WTC11 (cell line): ENCODE results near the gene SLAMF7. TPM values are rescaled to one million over a fixed set of nuclear protein-coding genes. Genes with fewer than 3 reads are reported as not detected.
"Not testable (repeated sequence)": the region's sequence is repeated elsewhere in the genome, so short reads cannot be mapped to it uniquely, and the experiment has no call there.

Experiments used
- ATAC-seq: fragments of 200-7000 bp; cut with Tn5 transposase; 2 replicates; pipeline ENCODE4 v1.10.0; 2021; ENCODE audit warnings: mild to moderate bottlenecking, moderate library complexity
- CTCF ChIA-PET: fragments of 300-600 bp; sonication (Branson Sonifier 250); formaldehyde crosslinking; loops from one replicate; lab custom pipeline; 2021; ENCODE audit warnings: antibody characterized with exemption; lab: Charles Lee
- POLR2A ChIA-PET: fragments of 350-600 bp; sonication (Branson Sonifier 250); formaldehyde crosslinking; loops from one replicate; lab custom pipeline; 2021; ENCODE audit warnings: antibody characterized with exemption; lab: Charles Lee
- DNase-seq: peaks from one replicate; pipeline ENCODE4 v3.0.0; 2021; ENCODE audit warnings: low spot score
- H3K27ac Mint-ChIP-seq: 2 replicates; pipeline ENCODE4 v1.8.0; 2021; ENCODE audit warnings: mixed read lengths
- H3K27me3 Mint-ChIP-seq: 2 replicates; pipeline ENCODE4 v1.8.0; 2021; ENCODE audit warnings: low read depth, mild to moderate bottlenecking, moderate library complexity, mixed read lengths
- H3K36me3 Mint-ChIP-seq: 2 replicates; pipeline ENCODE4 v1.8.0; 2021; ENCODE audit warnings: mixed read lengths
- H3K4me1 Mint-ChIP-seq: 2 replicates; pipeline ENCODE4 v1.8.0; 2022; ENCODE audit warnings: mixed read lengths
- H3K4me3 Mint-ChIP-seq: 2 replicates; pipeline ENCODE4 v1.8.0; 2021; ENCODE audit warnings: mild to moderate bottlenecking, moderate library complexity, mixed read lengths
- H3K9me3 Mint-ChIP-seq: 2 replicates; pipeline ENCODE4 v1.8.0; 2021; ENCODE audit warnings: mixed read lengths
- ATF1 ChIP-seq: sonication (generic); formaldehyde crosslinking; IDR thresholded peaks from 2 replicates; pipeline ENCODE4 v1.8.1; 2023; ENCODE audit warnings: mild to moderate bottlenecking, moderate library complexity, missing genetic modification reagents
- ATF3 ChIP-seq: sonication (generic); formaldehyde crosslinking; conservative IDR thresholded peaks from 2 replicates; pipeline ENCODE4 v1.8.1; 2022; ENCODE audit warnings: mild to moderate bottlenecking, missing genetic modification reagents
- CREM ChIP-seq: sonication (generic); formaldehyde crosslinking; IDR thresholded peaks from 2 replicates; pipeline ENCODE4 v1.8.1; 2022; ENCODE audit warnings: mild to moderate bottlenecking, missing genetic modification reagents, moderate library complexity
- EMX1 ChIP-seq: fragments of 250-450 bp; sonication (Bioruptor Pico); IDR thresholded peaks from 2 replicates; pipeline ENCODE4 v1.8.0; 2021; ENCODE audit warnings: mild to moderate bottlenecking
- ETV6 ChIP-seq: sonication (generic); formaldehyde crosslinking; IDR thresholded peaks from 2 replicates; pipeline ENCODE4 v1.8.1; 2022; ENCODE audit warnings: mild to moderate bottlenecking, missing genetic modification reagents
- FOXJ3 ChIP-seq: sonication (generic); formaldehyde crosslinking; IDR thresholded peaks from 2 replicates; pipeline ENCODE4 v1.9.0; 2021; ENCODE audit warnings: missing genetic modification reagents, mild to moderate bottlenecking, borderline replicate concordance
- FOXK1 ChIP-seq: sonication (generic); formaldehyde crosslinking; IDR thresholded peaks from 2 replicates; pipeline ENCODE4 v1.8.0; 2022; ENCODE audit warnings: mild to moderate bottlenecking, moderate library complexity, missing genetic modification reagents
- NFATC4 ChIP-seq: fragments of 250-450 bp; sonication (Bioruptor Pico); IDR thresholded peaks from 2 replicates; pipeline ENCODE4 v1.9.0; 2021; ENCODE audit warnings: mild to moderate bottlenecking
- RELA ChIP-seq: sonication (generic); formaldehyde crosslinking; IDR thresholded peaks from 2 replicates; pipeline ENCODE4 v1.8.1; 2022; ENCODE audit warnings: missing genetic modification reagents, mild to moderate bottlenecking, borderline replicate concordance
- RORB ChIP-seq: fragments of 250-450 bp; sonication (Bioruptor Pico); IDR thresholded peaks from 2 replicates; pipeline ENCODE4 v1.9.0; 2021; ENCODE audit warnings: mild to moderate bottlenecking
- SMAD4 ChIP-seq: sonication (generic); formaldehyde crosslinking; IDR thresholded peaks from 2 replicates; pipeline ENCODE4 v1.8.0; 2022; ENCODE audit warnings: mild to moderate bottlenecking, missing genetic modification reagents
- TEAD1 ChIP-seq: sonication (generic); formaldehyde crosslinking; IDR thresholded peaks from 2 replicates; pipeline ENCODE4 v1.8.0; 2022; ENCODE audit warnings: mild to moderate bottlenecking, missing genetic modification reagents
- TEAD4 ChIP-seq: sonication (generic); formaldehyde crosslinking; IDR thresholded peaks from 2 replicates; pipeline ENCODE4 v1.8.0; 2022; ENCODE audit warnings: mild to moderate bottlenecking, missing genetic modification reagents
- ZBTB43 ChIP-seq: sonication (generic); formaldehyde crosslinking; IDR thresholded peaks from 2 replicates; pipeline ENCODE4 v1.8.1; 2023; ENCODE audit warnings: mild to moderate bottlenecking, missing genetic modification reagents
- ZNF138 ChIP-seq: sonication (generic); formaldehyde crosslinking; conservative IDR thresholded peaks from 2 replicates; pipeline ENCODE4 v1.8.1; 2022; ENCODE audit warnings: mild to moderate bottlenecking, moderate library complexity, missing genetic modification reagents
- ZNF232 ChIP-seq: sonication (generic); formaldehyde crosslinking; IDR thresholded peaks from 2 replicates; pipeline ENCODE4 v1.8.0; 2022; ENCODE audit warnings: mild to moderate bottlenecking, missing genetic modification reagents
- ZNF416 ChIP-seq: fragments of 250-450 bp; sonication (Bioruptor Pico); IDR thresholded peaks from 2 replicates; pipeline ENCODE4 v1.9.0; 2021; ENCODE audit warnings: mild to moderate bottlenecking, inconsistent platforms
- ZNF671 ChIP-seq: fragments of 250-450 bp; sonication (Bioruptor Pico); IDR thresholded peaks from 2 replicates; pipeline ENCODE4 v1.8.0; 2021; ENCODE audit warnings: mild to moderate bottlenecking
- total RNA-seq: library from RNA; stranded (reverse); gene quantifications from 3 replicates; pipeline ENCODE4 v1.2.3, GENCODE V29; 2021
- TF ChIP-seq, protein P1 (sequence below): sonication (generic); formaldehyde crosslinking; IDR thresholded peaks from 2 replicates; pipeline ENCODE4 v1.8.1; 2023; ENCODE audit warnings: mild to moderate bottlenecking, missing genetic modification reagents, borderline replicate concordance
- TF ChIP-seq, protein P2 (sequence below): sonication (generic); formaldehyde crosslinking; IDR thresholded peaks from 2 replicates; pipeline ENCODE4 v1.8.0; 2023; ENCODE audit warnings: missing genetic modification reagents
- TF ChIP-seq, protein P3 (sequence below): fragments of 250-450 bp; sonication (Bioruptor Pico); IDR thresholded peaks from 2 replicates; pipeline ENCODE4 v1.8.0; 2021; ENCODE audit warnings: mild to moderate bottlenecking
- TF ChIP-seq, protein P4 (sequence below): fragments of 250-450 bp; sonication (Bioruptor Pico); conservative IDR thresholded peaks from 2 replicates; pipeline ENCODE4 v1.9.0; 2021; ENCODE audit warnings: mild to moderate bottlenecking
- TF ChIP-seq, protein P5 (sequence below): sonication (generic); formaldehyde crosslinking; IDR thresholded peaks from 2 replicates; pipeline ENCODE4 v1.8.1; 2023; ENCODE audit warnings: mild to moderate bottlenecking, missing genetic modification reagents, moderate library complexity

SLAMF7 gene
- total RNA-seq, 1 experiment from 2014 or later, result 0.15 TPM

GRCh38 chr1:160704250-160704649, 34.8 kb upstream of the SLAMF7 start (continued):
- TF ChIP-seq, protein P1, sequence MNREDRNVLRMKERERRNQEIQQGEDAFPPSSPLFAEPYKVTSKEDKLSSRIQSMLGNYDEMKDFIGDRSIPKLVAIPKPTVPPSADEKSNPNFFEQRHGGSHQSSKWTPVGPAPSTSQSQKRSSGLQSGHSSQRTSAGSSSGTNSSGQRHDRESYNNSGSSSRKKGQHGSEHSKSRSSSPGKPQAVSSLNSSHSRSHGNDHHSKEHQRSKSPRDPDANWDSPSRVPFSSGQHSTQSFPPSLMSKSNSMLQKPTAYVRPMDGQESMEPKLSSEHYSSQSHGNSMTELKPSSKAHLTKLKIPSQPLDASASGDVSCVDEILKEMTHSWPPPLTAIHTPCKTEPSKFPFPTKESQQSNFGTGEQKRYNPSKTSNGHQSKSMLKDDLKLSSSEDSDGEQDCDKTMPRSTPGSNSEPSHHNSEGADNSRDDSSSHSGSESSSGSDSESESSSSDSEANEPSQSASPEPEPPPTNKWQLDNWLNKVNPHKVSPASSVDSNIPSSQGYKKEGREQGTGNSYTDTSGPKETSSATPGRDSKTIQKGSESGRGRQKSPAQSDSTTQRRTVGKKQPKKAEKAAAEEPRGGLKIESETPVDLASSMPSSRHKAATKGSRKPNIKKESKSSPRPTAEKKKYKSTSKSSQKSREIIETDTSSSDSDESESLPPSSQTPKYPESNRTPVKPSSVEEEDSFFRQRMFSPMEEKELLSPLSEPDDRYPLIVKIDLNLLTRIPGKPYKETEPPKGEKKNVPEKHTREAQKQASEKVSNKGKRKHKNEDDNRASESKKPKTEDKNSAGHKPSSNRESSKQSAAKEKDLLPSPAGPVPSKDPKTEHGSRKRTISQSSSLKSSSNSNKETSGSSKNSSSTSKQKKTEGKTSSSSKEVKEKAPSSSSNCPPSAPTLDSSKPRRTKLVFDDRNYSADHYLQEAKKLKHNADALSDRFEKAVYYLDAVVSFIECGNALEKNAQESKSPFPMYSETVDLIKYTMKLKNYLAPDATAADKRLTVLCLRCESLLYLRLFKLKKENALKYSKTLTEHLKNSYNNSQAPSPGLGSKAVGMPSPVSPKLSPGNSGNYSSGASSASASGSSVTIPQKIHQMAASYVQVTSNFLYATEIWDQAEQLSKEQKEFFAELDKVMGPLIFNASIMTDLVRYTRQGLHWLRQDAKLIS, result no peak
- TF ChIP-seq NFATC4 (CRISPR knock-in tag) (no peak), TEAD4 (no peak), ZNF232 (CRISPR knock-in tag) (no peak), FOXK1 (CRISPR knock-in tag) (no peak), RORB (no peak), CREM (CRISPR knock-in tag) (no peak), ZBTB43 (CRISPR knock-in tag) (no peak)
- TF ChIP-seq, protein P2, sequence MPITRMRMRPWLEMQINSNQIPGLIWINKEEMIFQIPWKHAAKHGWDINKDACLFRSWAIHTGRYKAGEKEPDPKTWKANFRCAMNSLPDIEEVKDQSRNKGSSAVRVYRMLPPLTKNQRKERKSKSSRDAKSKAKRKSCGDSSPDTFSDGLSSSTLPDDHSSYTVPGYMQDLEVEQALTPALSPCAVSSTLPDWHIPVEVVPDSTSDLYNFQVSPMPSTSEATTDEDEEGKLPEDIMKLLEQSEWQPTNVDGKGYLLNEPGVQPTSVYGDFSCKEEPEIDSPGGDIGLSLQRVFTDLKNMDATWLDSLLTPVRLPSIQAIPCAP (CRISPR knock-in tag), result no peak

DNA sequence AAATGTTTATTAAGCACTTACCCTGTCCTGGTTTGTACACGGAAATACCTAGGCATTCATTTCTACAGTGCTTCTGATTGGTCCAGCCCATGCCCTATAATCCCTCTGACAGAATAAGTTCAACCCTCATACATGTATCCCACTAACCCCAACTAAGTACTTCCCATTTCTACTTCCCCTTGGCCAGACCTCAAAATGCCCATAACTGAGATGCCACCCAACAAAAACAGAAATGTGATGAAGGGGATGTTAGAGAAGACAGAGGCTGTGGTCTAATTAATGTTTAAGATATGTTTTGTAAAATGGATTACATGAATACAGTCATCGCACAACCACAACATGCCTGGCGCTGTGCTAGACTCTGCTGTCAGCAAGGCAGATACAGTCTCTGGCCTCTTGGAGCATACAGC, 33.8 kb upstream of the SLAMF7 start:
- H3K27me3 Mint-ChIP-seq, H3K9me3 Mint-ChIP-seq, ATAC-seq, H3K36me3 Mint-ChIP-seq, DNase-seq, CTCF ChIA-PET, H3K27ac Mint-ChIP-seq, H3K4me3 Mint-ChIP-seq, POLR2A ChIA-PET: not testable (repeated sequence)
- peaks cover 20% of the 10 kb centered on the region for H3K4me1 Mint-ChIP-seq

- ATAC-seq, result no peak
- CTCF ChIA-PET, result no interaction called here
- TF ChIP-seq, protein P3, sequence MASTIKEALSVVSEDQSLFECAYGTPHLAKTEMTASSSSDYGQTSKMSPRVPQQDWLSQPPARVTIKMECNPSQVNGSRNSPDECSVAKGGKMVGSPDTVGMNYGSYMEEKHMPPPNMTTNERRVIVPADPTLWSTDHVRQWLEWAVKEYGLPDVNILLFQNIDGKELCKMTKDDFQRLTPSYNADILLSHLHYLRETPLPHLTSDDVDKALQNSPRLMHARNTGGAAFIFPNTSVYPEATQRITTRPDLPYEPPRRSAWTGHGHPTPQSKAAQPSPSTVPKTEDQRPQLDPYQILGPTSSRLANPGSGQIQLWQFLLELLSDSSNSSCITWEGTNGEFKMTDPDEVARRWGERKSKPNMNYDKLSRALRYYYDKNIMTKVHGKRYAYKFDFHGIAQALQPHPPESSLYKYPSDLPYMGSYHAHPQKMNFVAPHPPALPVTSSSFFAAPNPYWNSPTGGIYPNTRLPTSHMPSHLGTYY, result no peak
- no peak for TF ChIP-seq EMX1
- TF ChIP-seq, protein P4, sequence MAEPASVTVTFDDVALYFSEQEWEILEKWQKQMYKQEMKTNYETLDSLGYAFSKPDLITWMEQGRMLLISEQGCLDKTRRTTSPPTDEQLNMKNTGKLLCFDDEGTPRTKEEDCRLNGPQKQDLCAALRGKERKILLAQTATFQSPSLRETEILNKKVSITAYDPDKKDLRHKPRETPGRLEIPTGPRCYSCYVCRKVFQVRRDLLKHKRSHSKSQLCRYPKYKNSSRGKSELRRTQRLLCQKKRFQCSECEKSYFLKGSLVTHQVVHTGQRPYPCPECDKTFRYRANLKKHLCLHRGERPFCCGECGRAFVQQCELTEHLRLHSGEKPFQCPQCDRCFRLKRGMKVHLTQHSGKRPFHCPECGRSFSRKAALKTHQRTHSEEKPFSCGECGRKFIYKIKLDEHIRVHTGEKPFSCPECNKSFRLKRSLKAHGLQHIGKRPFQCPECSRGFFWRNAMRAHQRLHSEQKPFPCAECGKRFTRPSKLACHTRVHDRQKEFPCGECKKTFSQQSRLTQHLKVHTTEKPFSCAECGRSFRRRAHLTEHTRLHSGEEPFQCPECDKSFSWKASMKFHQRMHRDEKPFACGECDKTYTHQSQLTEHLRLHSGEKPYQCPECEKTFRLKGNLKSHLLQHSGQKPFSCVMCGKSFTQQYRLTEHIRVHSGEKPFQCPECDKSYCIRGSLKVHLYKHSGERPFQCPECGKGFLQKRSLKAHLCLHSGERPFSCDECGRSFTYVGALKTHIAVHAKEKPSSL, result no peak
- TF ChIP-seq FOXJ3, result no peak
- TF ChIP-seq RELA (CRISPR knock-in tag), result no peak
- TF ChIP-seq ATF1 (CRISPR knock-in tag), result no peak
- no peak for TF ChIP-seq ZNF138 (CRISPR knock-in tag)
- TF ChIP-seq ATF3 (CRISPR knock-in tag), result no peak
- no peak for TF ChIP-seq SMAD4 (CRISPR knock-in tag)
- no peak for TF ChIP-seq ZNF416 (CRISPR knock-in tag)
- TF ChIP-seq ZNF671, result no peak
- no peak for TF ChIP-seq ETV6 (CRISPR knock-in tag)
- no peak for TF ChIP-seq TEAD1
- TF ChIP-seq, protein P5, sequence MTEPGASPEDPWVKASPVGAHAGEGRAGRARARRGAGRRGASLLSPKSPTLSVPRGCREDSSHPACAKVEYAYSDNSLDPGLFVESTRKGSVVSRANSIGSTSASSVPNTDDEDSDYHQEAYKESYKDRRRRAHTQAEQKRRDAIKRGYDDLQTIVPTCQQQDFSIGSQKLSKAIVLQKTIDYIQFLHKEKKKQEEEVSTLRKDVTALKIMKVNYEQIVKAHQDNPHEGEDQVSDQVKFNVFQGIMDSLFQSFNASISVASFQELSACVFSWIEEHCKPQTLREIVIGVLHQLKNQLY (CRISPR knock-in tag), result no peak
- peaks cover 20% of the 10 kb centered on the region for H3K4me1 Mint-ChIP-seq
- no peaks in the 10 kb centered on the region for H3K9me3 Mint-ChIP-seq
- no peaks in the 10 kb centered on the region for H3K27me3 Mint-ChIP-seq
- H3K27ac Mint-ChIP-seq, result no peak overlapping the region
- no peaks in the 10 kb centered on the region for H3K36me3 Mint-ChIP-seq
- POLR2A ChIA-PET, result no interaction called here
- no peak for DNase-seq
- H3K4me3 Mint-ChIP-seq, result no peak overlapping the region
Observed at GRCh38 chr1:160705742-160706141, 33.3 kb upstream of the SLAMF7 start.
